ENCODE measurements around the gene CALML4.
A peak's percentile ranks its signal among the peaks of the same experiment; 100 is the strongest.

CALML4 gene

GRCh38 chr15:68158046-68158628 is 47.0 kb downstream of the CALML4 start:
- DNase-seq (ENCODE audit: low read depth in 1 of 2, low spot score in 1 of 2): no peak
- in situ Hi-C loops (cut with HindIII; ENCODE audit: low pct_unique_long_range_greater_than_20kb, low sequenced_read_pairs): no loop called here
- TF ChIP-seq JUND (IDR thresholded peaks at IDR 0.05; ENCODE audit: low read depth): no peak

- in situ Hi-C loops (cut with HindIII; ENCODE audit: low pct_unique_long_range_greater_than_20kb, low sequenced_read_pairs): no loop called here
- TF ChIP-seq JUND (IDR thresholded peaks at IDR 0.05; ENCODE audit: low read depth): no peak
- DNase-seq (ENCODE audit: low read depth in 1 of 2, low spot score in 1 of 2): no peak
Observed at GRCh38 chr15:68157074-68157473, 48.1 kb downstream of the CALML4 start.

GRCh38 chr15:68154923-68155559 is 50.1 kb downstream of the CALML4 start:
- peak in 1 of 2 experiments; percentile 74 for DNase-seq (ENCODE audit: low read depth in 1 of 2, low spot score in 1 of 2)
- TF ChIP-seq JUND (IDR thresholded peaks at IDR 0.05; ENCODE audit: low read depth): no peak
- in situ Hi-C loops (cut with HindIII; ENCODE audit: low pct_unique_long_range_greater_than_20kb, low sequenced_read_pairs): no loop called here

GRCh38 chr15:68152342-68152741 is 52.8 kb downstream of the CALML4 start:
- in situ Hi-C loops (cut with HindIII; ENCODE audit: low pct_unique_long_range_greater_than_20kb, low sequenced_read_pairs): no loop called here
- DNase-seq (ENCODE audit: low read depth in 1 of 2, low spot score in 1 of 2): no peak
- no peak for TF ChIP-seq JUND (IDR thresholded peaks at IDR 0.05; ENCODE audit: low read depth)

GRCh38 chr15:68151277-68151676 is 53.9 kb downstream of the CALML4 start:
- DNase-seq (ENCODE audit: low read depth in 1 of 2, low spot score in 1 of 2): no peak
- in situ Hi-C loops (cut with HindIII; ENCODE audit: low pct_unique_long_range_greater_than_20kb, low sequenced_read_pairs): no loop called here
- TF ChIP-seq JUND (IDR thresholded peaks at IDR 0.05; ENCODE audit: low read depth): no peak

GRCh38 chr15:68150187-68150586 is 54.9 kb downstream of the CALML4 start:
- no peak for TF ChIP-seq JUND (IDR thresholded peaks at IDR 0.05; ENCODE audit: low read depth)
- no peak for DNase-seq (ENCODE audit: low read depth in 1 of 2, low spot score in 1 of 2)
- in situ Hi-C loops (cut with HindIII; ENCODE audit: low pct_unique_long_range_greater_than_20kb, low sequenced_read_pairs): no loop called here

- in situ Hi-C loops (cut with HindIII; ENCODE audit: low pct_unique_long_range_greater_than_20kb, low sequenced_read_pairs): no loop called here
- no peak for DNase-seq (ENCODE audit: low read depth in 1 of 2, low spot score in 1 of 2)
- no peak for TF ChIP-seq JUND (IDR thresholded peaks at IDR 0.05; ENCODE audit: low read depth)
Observed at GRCh38 chr15:68149059-68149458, 56.1 kb downstream of the CALML4 start.

- no peak for DNase-seq (ENCODE audit: low read depth in 1 of 2, low spot score in 1 of 2)
- in situ Hi-C loops (cut with HindIII; ENCODE audit: low pct_unique_long_range_greater_than_20kb, low sequenced_read_pairs): no loop called here
- TF ChIP-seq JUND (IDR thresholded peaks at IDR 0.05; ENCODE audit: low read depth): no peak
Observed at GRCh38 chr15:68148039-68148438, 57.1 kb downstream of the CALML4 start.

- no peak for TF ChIP-seq JUND (IDR thresholded peaks at IDR 0.05; ENCODE audit: low read depth)
- no peak for DNase-seq (ENCODE audit: low read depth in 1 of 2, low spot score in 1 of 2)
- in situ Hi-C loops (cut with HindIII; ENCODE audit: low pct_unique_long_range_greater_than_20kb, low sequenced_read_pairs): no loop called here
Observed at GRCh38 chr15:68145706-68146105, 59.4 kb downstream of the CALML4 start.

GRCh38 chr15:68143785-68144184 is 61.3 kb downstream of the CALML4 start:
- no peak for DNase-seq (ENCODE audit: low read depth in 1 of 2, low spot score in 1 of 2)
- TF ChIP-seq JUND (IDR thresholded peaks at IDR 0.05; ENCODE audit: low read depth): no peak
- in situ Hi-C loops (cut with HindIII; ENCODE audit: low pct_unique_long_range_greater_than_20kb, low sequenced_read_pairs): no loop called here

GRCh38 chr15:68143129-68143528 is 62.0 kb downstream of the CALML4 start:
- no peak for DNase-seq (ENCODE audit: low read depth in 1 of 2, low spot score in 1 of 2)
- no peak for TF ChIP-seq JUND (IDR thresholded peaks at IDR 0.05; ENCODE audit: low read depth)
- in situ Hi-C loops (cut with HindIII; ENCODE audit: low pct_unique_long_range_greater_than_20kb, low sequenced_read_pairs): no loop called here

Data from T47D (cell line).